Stimulated activated CD8-positive, alpha-beta memory T cell treated with anti-CD3 and anti-CD28 coated beads, Interleukin-7, amount 100 ng/mL, for 4 hours (primary cell): ENCODE data around the gene CRACR2A.

Experiments
- DNase-seq, 2 donors: peaks; one replicate each; pipeline ENCODE4 v3.0.0-alpha.2; 2020; ENCODE audit warnings: low read depth in 2 of 2

The CRACR2A gene

DNA sequence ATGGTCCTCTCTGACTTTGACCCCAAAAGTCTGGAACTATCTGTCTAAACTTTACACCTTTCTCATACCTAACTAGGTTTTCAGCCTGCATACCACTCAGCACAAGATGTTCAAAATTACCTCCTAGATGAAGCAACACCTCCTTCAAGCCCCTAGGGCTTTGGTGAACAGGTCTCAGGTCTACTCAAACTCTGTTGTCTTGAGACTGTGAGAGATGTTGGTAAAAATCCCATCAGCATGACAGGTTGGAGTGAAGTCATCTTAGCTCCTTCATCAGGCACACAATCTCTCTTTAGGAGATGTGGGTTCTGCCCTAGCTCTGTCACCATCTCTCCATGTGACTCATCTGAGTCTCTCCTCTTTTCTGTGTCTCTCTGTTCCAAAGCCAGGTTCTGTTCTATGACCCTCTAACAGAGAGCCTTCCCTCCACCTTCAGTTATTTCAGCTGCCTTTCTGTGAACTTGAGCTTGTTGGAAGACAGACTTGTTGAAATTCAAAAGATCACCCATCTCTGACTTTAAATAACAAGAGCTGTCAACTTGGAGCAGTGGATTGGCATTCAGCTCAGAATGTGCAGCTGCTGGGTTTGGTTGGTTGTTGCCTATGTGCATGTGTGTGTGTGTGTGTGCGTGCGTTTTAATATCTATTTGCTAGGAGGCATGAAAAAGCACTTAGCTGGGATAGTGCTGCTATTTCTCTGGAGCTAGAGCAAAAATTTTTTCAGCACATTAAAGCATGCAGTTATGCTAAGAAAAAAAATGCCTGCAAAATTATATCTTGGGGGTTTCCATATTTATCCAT, 130.7 kb downstream of the CRACR2A start:
- no peak for DNase-seq

DNA sequence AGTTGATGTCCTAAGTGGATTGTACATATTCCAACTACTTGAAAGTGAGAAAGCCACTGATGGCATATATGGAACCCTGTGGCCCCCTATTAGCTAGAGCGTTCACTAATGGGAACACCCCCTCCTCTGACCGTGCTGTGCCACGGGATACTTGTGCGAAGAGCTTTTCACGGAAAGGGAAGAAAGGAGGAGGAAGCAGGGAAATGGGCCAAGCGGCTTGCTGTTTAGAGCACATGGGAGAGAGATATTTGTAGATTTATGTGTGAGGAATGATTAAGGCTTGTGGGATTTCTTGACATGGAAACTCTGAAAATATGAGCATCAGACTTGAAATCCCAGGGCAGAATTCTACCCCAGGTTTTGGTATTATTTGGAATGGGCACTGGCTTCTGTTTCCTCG, 132.1 kb downstream of the CRACR2A start:
- no peak for DNase-seq

DNA sequence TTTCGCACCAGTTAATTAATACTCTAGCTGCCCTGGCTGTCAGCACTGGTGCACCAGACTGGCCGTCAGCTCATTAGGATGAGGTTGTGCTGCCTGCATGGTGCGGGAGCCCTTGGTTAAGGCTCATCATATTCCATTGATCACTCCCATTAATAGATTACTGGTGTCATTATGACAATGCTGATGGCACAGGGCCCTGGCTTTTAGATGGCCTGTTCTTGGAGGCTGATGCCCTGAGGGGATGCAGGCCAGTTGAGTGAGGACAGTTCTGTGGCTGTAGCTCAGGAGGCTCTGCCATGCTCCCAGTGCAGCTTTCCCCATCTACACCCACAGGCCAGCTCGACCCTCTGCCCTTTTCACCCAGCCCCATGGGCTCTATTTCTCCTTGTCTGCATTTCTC, 135.3 kb downstream of the CRACR2A start:
- DNase-seq: no peak

- no peak for DNase-seq
Observed at GRCh38 chr12:3615862-3616261, 137.0 kb downstream of the CRACR2A start.

DNA sequence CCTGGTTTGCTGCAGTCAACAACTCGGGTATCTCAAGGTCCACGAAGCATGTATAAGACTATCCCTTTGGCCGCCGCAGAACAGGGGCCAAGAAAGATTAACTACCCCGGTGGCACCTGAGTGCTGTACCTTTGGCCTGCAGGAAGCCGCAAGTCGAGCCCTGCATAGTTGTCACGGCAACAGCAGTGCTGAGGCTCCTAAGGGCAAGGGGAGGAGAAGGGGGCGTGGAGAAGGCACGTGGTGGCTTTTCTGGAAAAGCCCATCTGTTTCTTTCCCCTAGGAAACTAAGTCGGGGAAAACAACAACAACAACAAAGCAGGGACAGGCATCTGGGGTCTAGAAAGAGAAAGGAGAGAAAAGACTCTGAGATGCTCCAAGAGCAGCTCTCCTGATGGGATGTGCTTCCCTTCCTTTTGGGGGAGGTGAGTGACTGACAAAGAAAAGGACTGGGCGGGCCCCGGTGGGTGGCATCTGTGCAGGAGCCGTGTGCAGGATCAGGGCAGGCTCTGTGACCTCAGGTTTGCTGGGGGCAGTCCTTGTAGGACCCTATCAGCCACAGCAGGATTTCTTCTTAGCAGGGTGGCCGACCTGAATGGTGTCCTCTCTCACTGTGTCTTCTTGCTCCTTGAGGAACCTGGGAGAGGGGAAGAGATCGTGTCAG, 138.0 kb downstream of the CRACR2A start:
- no peak for DNase-seq

- no peak for DNase-seq
Observed at GRCh38 chr12:3613641-3614395, 139.1 kb downstream of the CRACR2A start.

DNA sequence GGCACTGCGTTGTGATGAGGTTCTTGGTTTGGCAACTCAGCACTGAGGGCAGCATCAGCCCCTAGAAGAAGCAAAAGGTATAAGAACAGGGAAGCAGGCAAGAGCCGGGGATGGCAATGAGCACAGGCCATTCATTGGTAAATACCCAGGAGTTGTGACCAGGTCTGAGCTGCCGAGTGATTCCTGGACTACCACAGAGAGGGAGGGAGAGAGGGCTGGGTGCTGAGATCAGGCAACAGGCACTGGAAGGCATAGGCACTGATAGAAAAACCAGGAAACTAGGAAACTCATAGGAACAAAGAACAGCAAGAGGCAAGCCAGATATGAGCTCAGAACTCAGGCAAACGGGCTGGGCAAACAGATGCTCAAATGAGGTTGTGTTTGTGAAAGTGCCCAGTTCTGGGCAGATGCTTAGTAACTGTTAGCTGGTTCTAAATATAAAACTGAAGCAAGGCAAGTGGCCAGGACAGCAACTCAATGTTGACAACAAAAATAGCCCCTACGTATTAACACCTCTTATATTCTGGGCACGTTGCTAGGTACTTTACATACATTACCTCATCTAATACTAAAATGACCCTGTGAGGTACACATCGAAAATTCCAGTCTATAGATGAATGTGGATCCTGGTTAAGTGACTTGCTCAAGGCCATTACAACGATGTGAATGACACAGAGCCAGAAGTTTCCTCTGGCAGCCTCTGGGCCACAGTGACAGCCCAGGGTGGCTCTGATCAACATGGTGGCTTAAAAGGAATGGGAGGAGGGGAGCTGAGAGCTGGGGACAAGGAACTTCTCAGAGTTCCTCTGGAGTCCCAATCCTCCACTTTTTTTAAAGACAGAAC, 140.8 kb downstream of the CRACR2A start:
- no peak for DNase-seq

- no peak for DNase-seq
Observed at GRCh38 chr12:3607821-3608220, 145.1 kb downstream of the CRACR2A start.

DNA sequence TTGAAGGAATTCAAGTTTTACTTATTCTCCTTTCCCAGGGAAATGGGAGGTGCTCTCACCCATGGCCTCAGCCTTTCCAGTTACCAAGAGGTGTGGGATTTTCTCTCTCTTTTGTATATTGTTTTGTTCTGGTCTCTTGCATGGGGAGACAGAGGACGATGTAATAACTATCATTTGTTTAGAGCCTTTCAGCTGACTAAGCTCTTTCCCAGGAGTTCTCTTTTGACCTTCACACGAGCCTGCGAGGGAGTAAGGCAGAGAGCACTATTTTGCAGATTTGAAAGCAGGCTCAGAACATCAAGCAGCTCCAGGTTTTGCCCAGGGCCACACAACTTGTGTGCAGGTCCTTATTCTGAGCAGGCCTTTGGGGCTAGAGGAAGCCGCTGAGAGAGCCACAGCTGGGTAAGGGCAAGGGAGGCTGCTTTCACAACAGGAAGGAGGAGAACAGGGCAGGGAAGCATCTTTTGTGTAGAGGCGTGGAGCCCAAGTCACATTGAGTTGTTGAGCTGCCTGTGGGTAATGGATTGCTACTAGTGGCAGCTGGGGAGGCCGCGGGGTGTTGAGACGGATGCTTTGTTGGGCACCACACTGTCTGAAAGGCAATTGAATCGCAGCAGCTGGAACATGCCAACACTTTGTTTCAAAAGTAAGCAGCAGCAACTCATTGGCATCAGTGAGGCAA, 145.7 kb downstream of the CRACR2A start:
- DNase-seq: no peak

DNA sequence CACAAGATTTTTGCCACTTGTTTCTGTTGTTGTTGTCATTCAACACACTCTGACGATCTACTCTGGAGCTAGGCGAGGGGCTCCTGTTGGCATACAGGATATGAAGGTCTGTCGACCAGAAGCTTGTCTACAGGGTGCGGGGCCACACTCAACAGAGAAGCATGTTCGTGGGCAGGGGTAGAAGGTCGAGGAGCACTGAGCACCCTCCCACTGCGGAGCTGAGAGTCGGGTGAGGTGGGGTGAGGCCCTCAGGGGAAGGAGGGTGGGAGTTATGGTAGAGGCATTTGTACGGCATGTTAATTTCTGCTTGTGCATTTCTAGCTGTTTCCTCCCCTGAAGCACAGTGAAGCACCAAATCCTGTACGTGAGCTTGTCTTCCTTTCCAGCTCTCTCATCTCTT, 146.8 kb downstream of the CRACR2A start:
- DNase-seq: no peak

- DNase-seq: no peak
Observed at GRCh38 chr12:3605692-3606091, 147.2 kb downstream of the CRACR2A start.

GRCh38 chr12:3604748-3605586, 147.9 kb downstream of the CRACR2A start:
- DNase-seq: no peak

DNA sequence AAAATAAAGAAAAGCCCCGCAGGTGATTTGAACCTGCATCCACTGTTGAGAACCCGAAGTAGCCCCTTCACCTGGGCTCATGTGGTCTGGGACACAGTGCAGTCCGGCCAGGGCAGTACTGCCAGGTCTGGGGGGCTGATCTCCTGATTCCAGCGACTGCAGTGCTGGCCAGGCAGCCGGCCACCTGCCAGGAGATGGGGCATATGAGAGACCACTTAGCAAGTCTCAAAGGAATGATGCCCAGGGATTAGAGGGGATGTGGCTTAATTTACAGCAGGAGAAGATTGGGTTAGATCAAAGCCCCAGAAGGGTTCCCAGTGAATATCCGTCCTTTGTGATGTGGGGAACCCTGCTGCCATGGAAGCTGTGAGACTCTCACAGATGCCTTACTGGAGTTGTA, 148.6 kb downstream of the CRACR2A start:
- no peak for DNase-seq

- DNase-seq: no peak
Observed at GRCh38 chr12:3603576-3603975, 149.3 kb downstream of the CRACR2A start.

GRCh38 chr12:3602488-3602887, 150.4 kb downstream of the CRACR2A start:
- DNase-seq: no peak

GRCh38 chr12:3601461-3602150, 151.3 kb downstream of the CRACR2A start:
- no peak for DNase-seq

- no peak for DNase-seq
Observed at GRCh38 chr12:3600951-3601350, 152.0 kb downstream of the CRACR2A start.

DNA sequence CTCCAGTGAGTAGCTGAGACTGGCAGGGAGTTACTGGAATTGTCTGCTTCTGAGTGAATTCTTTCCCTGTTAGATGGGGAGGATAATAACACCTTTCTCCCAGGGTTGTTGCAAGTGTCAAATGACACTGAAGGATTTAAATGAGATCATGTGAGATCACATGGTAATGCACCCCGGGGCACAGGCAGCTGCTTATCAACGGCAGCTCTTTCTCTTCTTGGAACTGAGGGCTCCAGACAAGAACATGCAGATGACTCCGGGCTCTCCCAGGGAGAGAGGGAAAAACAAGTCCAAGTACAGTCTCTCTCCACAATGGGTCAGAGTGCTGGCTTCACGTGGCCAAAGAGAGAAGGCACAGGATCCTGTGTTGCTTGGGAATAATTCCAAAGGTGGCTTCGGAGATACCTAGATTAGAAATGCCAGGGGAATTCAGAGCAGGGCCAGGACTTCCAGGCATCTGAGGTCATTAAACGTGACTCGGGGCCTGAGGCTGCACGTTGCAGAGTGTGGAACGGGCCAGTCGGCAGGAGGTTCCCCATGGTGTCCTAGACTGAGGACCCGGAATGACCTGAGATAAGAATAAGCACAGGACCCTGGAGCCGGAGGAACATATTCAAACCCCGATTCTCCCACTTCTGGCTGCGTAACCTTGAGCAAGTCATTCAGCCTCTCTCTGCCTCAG, 152.7 kb downstream of the CRACR2A start:
- DNase-seq: no peak
